HCT116 (cell line): Measurements from ENCODE around the gene SMYD3. TPM values are rescaled to one million over a fixed set of nuclear protein-coding genes. Genes with fewer than 3 reads are reported as not detected.

Experiments used
- ATAC-seq: fragments of 200-7000 bp; cut with Tn5 transposase; 2 replicates; pipeline ENCODE4 v1.9.1; 2020; ENCODE audit warnings: mild to moderate bottlenecking, moderate library complexity
- BruUV-seq: library from RNA; stranded (reverse); fragments of 400-500 nt; replicated peaks from 2 replicates; lab custom pipeline; 2021; lab: Mats Ljungman, UMichigan
- CTCF ChIA-PET: fragments of 300-600 bp; sonication (Branson Sonifier 250); formaldehyde crosslinking; loops from one replicate; lab custom pipeline; 2021; ENCODE audit warnings: antibody characterized with exemption; lab: Charles Lee
- POLR2A ChIA-PET: fragments of 300-600, 350-600 bp; sonication (Branson Sonifier 250); formaldehyde crosslinking; loops from one replicate; lab custom pipeline; 2021; ENCODE audit warnings: antibody characterized with exemption; lab: Charles Lee
- RAD21 ChIA-PET, 2 experiments: fragments of 300-600 bp; sonication (Branson Sonifier 250); formaldehyde crosslinking; loops; one replicate each; lab custom pipeline; 2023; ENCODE audit warnings: low total read pairs in 2 of 2; ENCODE audit not compliant: uncharacterized antibody in 2 of 2, unreplicated experiment in 2 of 2, low non-redundant PET in 1 of 2; lab: Charles Lee
- DNase-seq: peaks from one replicate; pipeline ENCODE4 v3.0.0-alpha.2; 2010; ENCODE audit warnings: low read depth, low spot score
- H2AFZ ChIP-seq: fragments of 200-600 bp; shearing (Covaris generic), sonication (generic); 2 replicates; pipeline ENCODE4 v1.6.1; 2017; ENCODE audit warnings: low read depth, mixed run types, mixed read lengths, antibody characterized with exemption, low read length; ENCODE audit not compliant: poor library complexity, severe bottlenecking
- H3K27ac ChIP-seq: 2 replicates; pipeline ENCODE4 v1.5.1; 2012; ENCODE audit warnings: low read depth, low read length
- H3K27me3 ChIP-seq: fragments of 200-600 bp; sonication (generic); 2 replicates; pipeline ENCODE4 v1.6.1; 2016; ENCODE audit warnings: mixed run types, low read length, mixed read lengths; ENCODE audit not compliant: insufficient read depth
- H3K36me3 ChIP-seq, 2 experiments: fragments of 200-500 bp in 1 of 2; fragments of 200-600 bp in 1 of 2; sonication (Bioruptor generic) in 1 of 2; sonication (generic) in 1 of 2; 2 replicates each; pipeline versions ENCODE4 v1.5.1 to v1.6.1; 2014 to 2016; ENCODE audit warnings: low read length in 2 of 2, inconsistent platforms in 1 of 2, mixed read lengths in 1 of 2, mixed run types in 1 of 2; ENCODE audit not compliant: insufficient read depth in 2 of 2, control insufficient read depth in 1 of 2
- H3K4me1 ChIP-seq, 2 experiments: fragments of 200-600 bp in 1 of 2; sonication (generic) in 1 of 2; 2 replicates each; pipeline versions ENCODE4 v1.5.1 to v1.6.1; 2012 to 2017; ENCODE audit warnings: low read length in 2 of 2, inconsistent platforms in 1 of 2, mild to moderate bottlenecking in 1 of 2, mixed read lengths in 1 of 2, mixed run types in 1 of 2, moderate library complexity in 1 of 2; ENCODE audit not compliant: insufficient read depth in 2 of 2, control insufficient read depth in 1 of 2
- H3K4me2 ChIP-seq: fragments of 200-600 bp; sonication (generic); 2 replicates; pipeline ENCODE4 v1.6.1; 2017; ENCODE audit warnings: mixed run types, low read length, mixed read lengths
- H3K4me3 ChIP-seq, 2 experiments: fragments of 200-600 bp in 1 of 2; sonication (generic) in 1 of 2; replicated peaks in 1 of 2; 2 replicates each; pipeline ENCODE4 v1.5.1; 2011 to 2016; ENCODE audit warnings: low read length in 2 of 2, control low read depth in 1 of 2, low read depth in 1 of 2, mild to moderate bottlenecking in 1 of 2, mixed read lengths in 1 of 2, mixed run types in 1 of 2
- H3K79me2 ChIP-seq: fragments of 200-600 bp; sonication (generic); 2 replicates; pipeline ENCODE4 v1.6.1; 2017; ENCODE audit warnings: mild to moderate bottlenecking, mixed run types, low read length, moderate library complexity, mixed read lengths; ENCODE audit not compliant: insufficient read depth
- H3K9ac ChIP-seq: fragments of 200-600 bp; sonication (generic); 2 replicates; pipeline ENCODE4 v1.6.1; 2016; ENCODE audit warnings: low read length, mixed read lengths
- H3K9me2 ChIP-seq: fragments of 200-600 bp; sonication (generic), shearing (Covaris generic); 2 replicates; pipeline ENCODE4 v1.6.1; 2017; ENCODE audit warnings: mixed run types, mild to moderate bottlenecking, moderate library complexity; ENCODE audit not compliant: insufficient read depth
- H3K9me3 ChIP-seq, 2 experiments: fragments of 200-500 bp in 1 of 2; fragments of 200-600 bp in 1 of 2; sonication (Bioruptor generic) in 1 of 2; sonication (generic) in 1 of 2; 2 replicates each; pipeline ENCODE4 v1.6.1; 2014 to 2017; ENCODE audit warnings: low read length in 2 of 2, mixed read lengths in 2 of 2, inconsistent platforms in 1 of 2, low read depth in 1 of 2, mild to moderate bottlenecking in 1 of 2, mixed run types in 1 of 2, moderate library complexity in 1 of 2; ENCODE audit not compliant: control insufficient read depth in 1 of 2, insufficient read depth in 1 of 2
- H4K20me1 ChIP-seq: fragments of 200-600 bp; sonication (generic), shearing (Covaris generic); 2 replicates; pipeline ENCODE4 v1.6.1; 2017; ENCODE audit warnings: mixed run types, mild to moderate bottlenecking, moderate library complexity; ENCODE audit not compliant: insufficient read depth
- ATF3 ChIP-seq: IDR thresholded peaks from 2 replicates; pipeline ENCODE4 v1.6.1; 2012
- CTCF ChIP-seq, 3 experiments: fragments of 200-600 bp in 1 of 3; sonication (generic) in 1 of 3; IDR thresholded peaks in 2 of 3; conservative IDR thresholded peaks in 1 of 3; 2 replicates each; pipeline ENCODE4 v1.5.1; 2012 to 2017; ENCODE audit warnings: low read depth in 2 of 3, low read length in 2 of 3, antibody characterized with exemption in 1 of 3, borderline replicate concordance in 1 of 3, control low read depth in 1 of 3, mild to moderate bottlenecking in 1 of 3, mixed read lengths in 1 of 3, mixed run types in 1 of 3, moderate library complexity in 1 of 3; ENCODE audit not compliant: insufficient read depth in 1 of 3
- ELF1 ChIP-seq: IDR thresholded peaks from 2 replicates; pipeline ENCODE4 v1.6.1; 2012; ENCODE audit warnings: low read depth, borderline replicate concordance
- EZH2 ChIP-seq: fragments of 200-600 bp; sonication (generic); IDR thresholded peaks from 2 replicates; pipeline ENCODE4 v1.6.1; 2017; ENCODE audit warnings: antibody characterized with exemption, mixed run types
- JUND ChIP-seq: IDR thresholded peaks from 2 replicates; pipeline ENCODE4 v1.6.1; 2012
- SRF ChIP-seq: IDR thresholded peaks from 2 replicates; pipeline ENCODE4 v1.6.1; 2012; ENCODE audit warnings: low read depth
- TCF7L2 ChIP-seq: IDR thresholded peaks from 2 replicates; pipeline ENCODE4 v1.7.0; 2011; ENCODE audit warnings: borderline replicate concordance, inconsistent platforms; ENCODE audit not compliant: insufficient read depth, insufficient read length; ENCODE audit errors: extremely low read depth
- intact Hi-C: fragments of 100-400 bp; cut with micrococcal nuclease; formaldehyde crosslinking; loops from 2 replicates; pipeline ENCODE4 v1.10.0; 2022
- total RNA-seq: library from RNA; stranded (reverse); gene quantifications from one replicate; pipeline ENCODE4 v1.2.1, GENCODE V29; 2021; ENCODE audit not compliant: unreplicated experiment

The SMYD3 gene
- total RNA-seq, 1 experiment from 2014 or later = 33.6 TPM

- no peak for TF ChIP-seq CTCF (IDR thresholded peaks at IDR 0.05 in 2 of 3, conservative IDR thresholded peaks at IDR 0.05 in 1 of 3; ENCODE audit: borderline replicate concordance in 1 of 3, insufficient read depth in 1 of 3, low read depth in 2 of 3, low read length in 2 of 3)
- TF ChIP-seq TCF7L2 = no peak
- no peak for TF ChIP-seq SRF
These were observed 228.7 kb downstream of the SMYD3 start (continued) for GRCh38 chr1:246278371-246278770.

- H3K9me3 ChIP-seq = no peaks in the 10 kb centered on the region
- H4K20me1 ChIP-seq = no peaks in the 10 kb centered on the region
- no peak for TF ChIP-seq EZH2
- TF ChIP-seq ELF1 = no peak
- no peak for TF ChIP-seq JUND
- no peak for TF ChIP-seq ATF3
- ChIA-PET POLR2A (no interaction called here), CTCF (no interaction called here), RAD21 (no interaction called here)
- H3K27me3 ChIP-seq = no peaks in the 10 kb centered on the region
- BruUV-seq = no TSS peak
- no peaks in the 10 kb centered on the region for H3K9me2 ChIP-seq
- no peak overlapping the region for H3K4me3 ChIP-seq
- no peak overlapping the region for H3K4me2 ChIP-seq
- no peaks in the 10 kb centered on the region for H3K36me3 ChIP-seq
- no peak overlapping the region for H3K27ac ChIP-seq
- no peaks in the 10 kb centered on the region for H3K4me1 ChIP-seq
- no peak overlapping the region for H2AFZ ChIP-seq
- intact Hi-C loops = no loop called here
- no peaks in the 10 kb centered on the region for H3K79me2 ChIP-seq
- no peak overlapping the region for H3K9ac ChIP-seq
- ATAC-seq = no peak
- DNase-seq = no peak
These were observed 232.0 kb downstream of the SMYD3 start for GRCh38 chr1:246275036-246275435.
